HepG2 (cell line): ENCODE measurements around the gene HNRNPUL1. TPM values are rescaled to one million over a fixed set of nuclear protein-coding genes. Genes with fewer than 3 reads are reported as not detected.

Source experiments
- ESRRA ChIP-seq: sonication (generic); formaldehyde crosslinking; IDR thresholded peaks from 2 replicates; pipeline ENCODE4 v1.5.1; 2020; ENCODE audit warnings: mild to moderate bottlenecking, low read depth, missing genetic modification reagents
- HIVEP1 ChIP-seq: sonication (generic); formaldehyde crosslinking; IDR thresholded peaks from 2 replicates; pipeline ENCODE4 v1.4.0; 2020; ENCODE audit warnings: mild to moderate bottlenecking, missing genetic modification reagents
- HOXD1 ChIP-seq: sonication (generic); formaldehyde crosslinking; IDR thresholded peaks from 2 replicates; pipeline ENCODE4 v1.5.0; 2020; ENCODE audit warnings: missing genetic modification reagents
- NCOA2 ChIP-seq: sonication (generic); formaldehyde crosslinking; IDR thresholded peaks from 2 replicates; pipeline ENCODE4 v1.8.0; 2022; ENCODE audit warnings: inconsistent platforms
- NCOR1 ChIP-seq: fragments of 200-600 bp; sonication (generic); IDR thresholded peaks from 2 replicates; pipeline ENCODE4 v1.7.0; 2017; ENCODE audit warnings: antibody characterized with exemption, low read length, borderline replicate concordance
- POLR2A ChIP-seq, 2 experiments: IDR thresholded peaks; 2 replicates each; pipeline ENCODE4 v1.6.1; 2011; ENCODE audit warnings: low read depth in 2 of 2, low read length in 2 of 2, mild to moderate bottlenecking in 1 of 2, moderate library complexity in 1 of 2; ENCODE audit not compliant: insufficient read depth in 1 of 2
- PPARG ChIP-seq: conservative IDR thresholded peaks from 2 replicates; pipeline ENCODE4 v1.6.1; 2016; ENCODE audit warnings: missing biosample characterization, missing genetic modification reagents
- REXO4 ChIP-seq: sonication (generic); formaldehyde crosslinking; IDR thresholded peaks from 2 replicates; pipeline ENCODE4 v1.8.0; 2022; ENCODE audit warnings: missing genetic modification reagents, mild to moderate bottlenecking, borderline replicate concordance
- SATB2 ChIP-seq: sonication (generic); formaldehyde crosslinking; IDR thresholded peaks from 2 replicates; pipeline ENCODE4 v1.5.0; 2020; ENCODE audit warnings: missing genetic modification reagents
- SCMH1 ChIP-seq: sonication (generic); formaldehyde crosslinking; IDR thresholded peaks from 2 replicates; pipeline ENCODE4 v1.9.0; 2021; ENCODE audit warnings: missing genetic modification reagents, mild to moderate bottlenecking, borderline replicate concordance
- ZBTB7B ChIP-seq: sonication (generic); formaldehyde crosslinking; IDR thresholded peaks from 2 replicates; pipeline ENCODE4 v1.4.0; 2020; ENCODE audit warnings: missing genetic modification reagents
- ZNF761 ChIP-seq: sonication (generic); formaldehyde crosslinking; conservative IDR thresholded peaks from 2 replicates; pipeline ENCODE4 v1.4.0; 2020; ENCODE audit warnings: mild to moderate bottlenecking, missing genetic modification reagents
- ZSCAN21 ChIP-seq: sonication (generic); formaldehyde crosslinking; IDR thresholded peaks from 2 replicates; pipeline ENCODE4 v1.8.0; 2022; ENCODE audit warnings: mild to moderate bottlenecking, missing genetic modification reagents, moderate library complexity, borderline replicate concordance
- ZSCAN29 ChIP-seq: sonication (generic); formaldehyde crosslinking; conservative IDR thresholded peaks from 2 replicates; pipeline ENCODE4 v1.4.0; 2020; ENCODE audit warnings: mild to moderate bottlenecking, missing genetic modification reagents
- polyA plus RNA-seq, 8 experiments: library from polyadenylated mRNA; depleted of rRNA in 3 of 8; stranded (reverse) in 7 of 8; unstranded in 1 of 8; fragments of >200 nt; fragmentation: Illumina TruSeq in 4 of 8; extraction: Trizol in 4 of 8; gene quantifications; 2 replicates each; pipeline versions ENCODE4 v1.2.1 to v1.2.3, GENCODE V29; 2011 to 2016; ENCODE audit warnings: low read depth in 4 of 8, missing spikeins in 1 of 8, mixed read lengths in 1 of 8; ENCODE audit not compliant: insufficient read depth in 1 of 8
- total RNA-seq, 5 experiments: library from RNA; depleted of rRNA; stranded (reverse); fragments of >200 nt; fragmentation: Illumina TruSeq; extraction: Trizol; gene quantifications; 2 replicates each; pipeline ENCODE4 v1.2.3, GENCODE V29; 2016; ENCODE audit warnings: low read depth in 1 of 5
- TF ChIP-seq, protein P1 (sequence below): sonication (generic); formaldehyde crosslinking; IDR thresholded peaks from 2 replicates; pipeline ENCODE4 v1.5.0; 2020; ENCODE audit warnings: mild to moderate bottlenecking, missing genetic modification reagents, moderate library complexity
- TF ChIP-seq, protein P2 (sequence below): sonication (generic); formaldehyde crosslinking; IDR thresholded peaks from 2 replicates; pipeline ENCODE4 v1.5.0; 2020; ENCODE audit warnings: missing genetic modification reagents, mild to moderate bottlenecking, borderline replicate concordance
- TF ChIP-seq, protein P3 (sequence below): sonication (generic); formaldehyde crosslinking; conservative IDR thresholded peaks from 2 replicates; pipeline ENCODE4 v1.4.0; 2020; ENCODE audit warnings: missing genetic modification reagents
- TF ChIP-seq, protein P4 (sequence below), 2 experiments: sonication (generic) in 1 of 2; formaldehyde crosslinking in 1 of 2; IDR thresholded peaks; 2 replicates each; pipeline versions ENCODE4 v1.4.0 to v1.6.1; 2016 to 2020; ENCODE audit warnings: borderline replicate concordance in 1 of 2, low read depth in 1 of 2, mild to moderate bottlenecking in 1 of 2, missing genetic modification reagents in 1 of 2
- TF ChIP-seq, protein P5 (sequence below): sonication (generic); formaldehyde crosslinking; IDR thresholded peaks from 2 replicates; pipeline ENCODE4 v1.8.0; 2022; ENCODE audit warnings: missing genetic modification reagents, mild to moderate bottlenecking, moderate library complexity, borderline replicate concordance

HNRNPUL1 gene
- total and polyA plus RNA-seq, 2 of the 13 experiments (the other 11 are each of a cell fraction or from before 2014, with no cell fraction given): 30.9 to 81.7 TPM

DNA sequence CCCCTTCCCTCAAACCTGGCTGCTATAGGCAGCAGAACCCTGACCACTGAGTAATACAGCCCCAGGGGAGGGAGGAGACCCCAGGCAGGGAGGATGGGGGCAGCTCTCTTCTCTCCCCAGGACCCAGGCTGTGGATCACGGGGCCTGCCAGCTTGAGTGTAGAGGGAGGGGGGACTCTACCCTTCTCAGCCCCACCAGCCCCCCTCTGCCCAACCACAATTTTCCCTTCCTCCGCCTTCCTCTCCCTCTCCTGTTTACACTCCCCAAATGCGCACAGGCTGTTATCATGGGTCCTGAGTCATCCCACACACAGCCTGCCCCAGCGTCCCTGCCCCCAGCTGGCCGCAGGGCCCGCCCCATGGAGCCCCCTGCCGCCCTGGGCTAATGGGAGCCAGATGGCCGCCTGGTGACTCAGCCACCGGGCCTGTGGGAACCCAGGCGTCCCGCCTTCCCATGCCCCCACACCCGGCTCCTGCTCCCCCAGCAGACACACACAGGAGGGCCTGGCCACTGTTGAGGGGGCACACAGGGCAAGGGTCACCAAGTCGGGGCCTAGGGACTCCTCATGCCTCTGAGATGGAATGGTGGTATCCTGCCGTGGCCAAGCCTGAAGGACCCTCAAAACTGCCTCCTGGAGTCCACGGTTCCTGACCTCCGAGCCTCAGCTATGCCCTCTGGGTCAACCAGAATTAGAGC lies 59.4 kb downstream of the HNRNPUL1 start (continued):
- TF ChIP-seq, protein P1, sequence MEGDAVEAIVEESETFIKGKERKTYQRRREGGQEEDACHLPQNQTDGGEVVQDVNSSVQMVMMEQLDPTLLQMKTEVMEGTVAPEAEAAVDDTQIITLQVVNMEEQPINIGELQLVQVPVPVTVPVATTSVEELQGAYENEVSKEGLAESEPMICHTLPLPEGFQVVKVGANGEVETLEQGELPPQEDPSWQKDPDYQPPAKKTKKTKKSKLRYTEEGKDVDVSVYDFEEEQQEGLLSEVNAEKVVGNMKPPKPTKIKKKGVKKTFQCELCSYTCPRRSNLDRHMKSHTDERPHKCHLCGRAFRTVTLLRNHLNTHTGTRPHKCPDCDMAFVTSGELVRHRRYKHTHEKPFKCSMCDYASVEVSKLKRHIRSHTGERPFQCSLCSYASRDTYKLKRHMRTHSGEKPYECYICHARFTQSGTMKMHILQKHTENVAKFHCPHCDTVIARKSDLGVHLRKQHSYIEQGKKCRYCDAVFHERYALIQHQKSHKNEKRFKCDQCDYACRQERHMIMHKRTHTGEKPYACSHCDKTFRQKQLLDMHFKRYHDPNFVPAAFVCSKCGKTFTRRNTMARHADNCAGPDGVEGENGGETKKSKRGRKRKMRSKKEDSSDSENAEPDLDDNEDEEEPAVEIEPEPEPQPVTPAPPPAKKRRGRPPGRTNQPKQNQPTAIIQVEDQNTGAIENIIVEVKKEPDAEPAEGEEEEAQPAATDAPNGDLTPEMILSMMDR (CRISPR knock-in tag): peak; percentile 42
- TF ChIP-seq ZBTB7B (CRISPR knock-in tag) (peak; percentile 91), HOXD1 (no peak), PPARG (CRISPR knock-in tag) (peak; percentile 43; the same call in 1 of the 2 replicates), POLR2A (IDR thresholded peaks at IDR 0.05; ENCODE audit: insufficient read depth in 1 of 2, low read depth in 2 of 2, low read length in 2 of 2) (peak in 1 of 2 experiments; percentile 42; a peak in 2 of 4 replicates), NCOA2 (CRISPR knock-in tag) (peak; percentile 62), ZNF761 (CRISPR knock-in tag) (no peak), SCMH1 (CRISPR knock-in tag) (no peak), REXO4 (CRISPR knock-in tag) (no peak), NCOR1 (no peak), ZSCAN29 (CRISPR knock-in tag) (0 out of 2 replicates have a peak, but pooled peaks have one; percentile 37), ZSCAN21 (CRISPR knock-in tag) (0 out of 2 replicates have a peak, but pooled peaks have one; percentile 29), ESRRA (CRISPR knock-in tag) (no peak), SATB2 (CRISPR knock-in tag) (no peak), HIVEP1 (CRISPR knock-in tag) (peak; percentile 61; the same call in 1 of the 2 replicates)
- TF ChIP-seq, protein P2, sequence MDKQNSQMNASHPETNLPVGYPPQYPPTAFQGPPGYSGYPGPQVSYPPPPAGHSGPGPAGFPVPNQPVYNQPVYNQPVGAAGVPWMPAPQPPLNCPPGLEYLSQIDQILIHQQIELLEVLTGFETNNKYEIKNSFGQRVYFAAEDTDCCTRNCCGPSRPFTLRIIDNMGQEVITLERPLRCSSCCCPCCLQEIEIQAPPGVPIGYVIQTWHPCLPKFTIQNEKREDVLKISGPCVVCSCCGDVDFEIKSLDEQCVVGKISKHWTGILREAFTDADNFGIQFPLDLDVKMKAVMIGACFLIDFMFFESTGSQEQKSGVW: no peak
- TF ChIP-seq, protein P3, sequence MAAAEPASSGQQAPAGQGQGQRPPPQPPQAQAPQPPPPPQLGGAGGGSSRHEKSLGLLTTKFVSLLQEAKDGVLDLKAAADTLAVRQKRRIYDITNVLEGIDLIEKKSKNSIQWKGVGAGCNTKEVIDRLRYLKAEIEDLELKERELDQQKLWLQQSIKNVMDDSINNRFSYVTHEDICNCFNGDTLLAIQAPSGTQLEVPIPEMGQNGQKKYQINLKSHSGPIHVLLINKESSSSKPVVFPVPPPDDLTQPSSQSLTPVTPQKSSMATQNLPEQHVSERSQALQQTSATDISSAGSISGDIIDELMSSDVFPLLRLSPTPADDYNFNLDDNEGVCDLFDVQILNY: no peak
- TF ChIP-seq, protein P4, sequence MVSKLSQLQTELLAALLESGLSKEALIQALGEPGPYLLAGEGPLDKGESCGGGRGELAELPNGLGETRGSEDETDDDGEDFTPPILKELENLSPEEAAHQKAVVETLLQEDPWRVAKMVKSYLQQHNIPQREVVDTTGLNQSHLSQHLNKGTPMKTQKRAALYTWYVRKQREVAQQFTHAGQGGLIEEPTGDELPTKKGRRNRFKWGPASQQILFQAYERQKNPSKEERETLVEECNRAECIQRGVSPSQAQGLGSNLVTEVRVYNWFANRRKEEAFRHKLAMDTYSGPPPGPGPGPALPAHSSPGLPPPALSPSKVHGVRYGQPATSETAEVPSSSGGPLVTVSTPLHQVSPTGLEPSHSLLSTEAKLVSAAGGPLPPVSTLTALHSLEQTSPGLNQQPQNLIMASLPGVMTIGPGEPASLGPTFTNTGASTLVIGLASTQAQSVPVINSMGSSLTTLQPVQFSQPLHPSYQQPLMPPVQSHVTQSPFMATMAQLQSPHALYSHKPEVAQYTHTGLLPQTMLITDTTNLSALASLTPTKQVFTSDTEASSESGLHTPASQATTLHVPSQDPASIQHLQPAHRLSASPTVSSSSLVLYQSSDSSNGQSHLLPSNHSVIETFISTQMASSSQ (IDR thresholded peaks at IDR 0.05; ENCODE audit: low read depth): no peak
- TF ChIP-seq, protein P4 (CRISPR knock-in tag; IDR thresholded peaks at IDR 0.05; ENCODE audit: borderline replicate concordance): peak; percentile 51; the same call in 1 of the 2 replicates
- TF ChIP-seq, protein P5, sequence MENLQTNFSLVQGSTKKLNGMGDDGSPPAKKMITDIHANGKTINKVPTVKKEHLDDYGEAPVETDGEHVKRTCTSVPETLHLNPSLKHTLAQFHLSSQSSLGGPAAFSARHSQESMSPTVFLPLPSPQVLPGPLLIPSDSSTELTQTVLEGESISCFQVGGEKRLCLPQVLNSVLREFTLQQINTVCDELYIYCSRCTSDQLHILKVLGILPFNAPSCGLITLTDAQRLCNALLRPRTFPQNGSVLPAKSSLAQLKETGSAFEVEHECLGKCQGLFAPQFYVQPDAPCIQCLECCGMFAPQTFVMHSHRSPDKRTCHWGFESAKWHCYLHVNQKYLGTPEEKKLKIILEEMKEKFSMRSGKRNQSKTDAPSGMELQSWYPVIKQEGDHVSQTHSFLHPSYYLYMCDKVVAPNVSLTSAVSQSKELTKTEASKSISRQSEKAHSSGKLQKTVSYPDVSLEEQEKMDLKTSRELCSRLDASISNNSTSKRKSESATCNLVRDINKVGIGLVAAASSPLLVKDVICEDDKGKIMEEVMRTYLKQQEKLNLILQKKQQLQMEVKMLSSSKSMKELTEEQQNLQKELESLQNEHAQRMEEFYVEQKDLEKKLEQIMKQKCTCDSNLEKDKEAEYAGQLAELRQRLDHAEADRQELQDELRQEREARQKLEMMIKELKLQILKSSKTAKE (CRISPR knock-in tag): peak; percentile 78; the same call in 1 of the 2 replicates
